Caco-2 (cell line): ENCODE data around the gene RNU4-1. TPM values are rescaled to one million over a fixed set of nuclear protein-coding genes. Genes with fewer than 3 reads are reported as not detected.

ENCODE experiments used
- BruUV-seq: library from RNA; stranded (reverse); fragments of 400-500 nt; replicated peaks from 2 replicates; lab custom pipeline; 2021; lab: Mats Ljungman, UMichigan
- CTCF ChIA-PET: fragments of 300-600 bp; sonication (Branson Sonifier 250); formaldehyde crosslinking; loops from one replicate; lab custom pipeline; 2022; ENCODE audit warnings: antibody characterized with exemption; lab: Charles Lee
- POLR2A ChIA-PET: fragments of 300-600 bp; sonication (Branson Sonifier 250); formaldehyde crosslinking; loops from one replicate; lab custom pipeline; 2022; ENCODE audit warnings: antibody characterized with exemption; lab: Charles Lee
- DNase-seq, 2 experiments: peaks; one replicate each; pipeline versions ENCODE4 v3.0.0 to v3.0.0-alpha.2; 2020 to 2022
- H3K27me3 ChIP-seq: replicated peaks from 2 replicates; pipeline ENCODE4 v1.6.0; 2011; ENCODE audit warnings: low read length; ENCODE audit not compliant: control insufficient read depth, insufficient read depth
- H3K36me3 ChIP-seq: 2 replicates; pipeline ENCODE4 v1.5.1; 2011; ENCODE audit warnings: low read length; ENCODE audit not compliant: control insufficient read depth, insufficient read depth
- H3K4me1 ChIP-seq: fragments of 250-450 bp; sonication (Bioruptor Pico); 2 replicates; pipeline ENCODE4 v1.5.1; 2020; ENCODE audit warnings: mild to moderate bottlenecking
- H3K4me3 ChIP-seq: 2 replicates; pipeline ENCODE4 v1.5.1; 2011; ENCODE audit warnings: low read depth, mild to moderate bottlenecking, control low read depth, low read length
- H3K9me3 ChIP-seq: fragments of 250-450 bp; sonication (Bioruptor Pico); 2 replicates; pipeline ENCODE4 v1.5.1; 2020; ENCODE audit warnings: mild to moderate bottlenecking, moderate library complexity
- H3K27ac Mint-ChIP-seq: one replicate; pipeline ENCODE4 v1.8.0; 2022; ENCODE audit warnings: mixed read lengths; ENCODE audit not compliant: unreplicated experiment
- H3K27me3 Mint-ChIP-seq: one replicate; pipeline ENCODE4 v1.8.0; 2022; ENCODE audit warnings: mixed read lengths; ENCODE audit not compliant: insufficient read depth, unreplicated experiment
- H3K36me3 Mint-ChIP-seq: one replicate; pipeline ENCODE4 v1.8.0; 2022; ENCODE audit warnings: mild to moderate bottlenecking, mixed read lengths; ENCODE audit not compliant: insufficient read depth, unreplicated experiment
- H3K4me1 Mint-ChIP-seq: one replicate; pipeline ENCODE4 v1.8.0; 2022; ENCODE audit warnings: low read depth, mixed read lengths; ENCODE audit not compliant: unreplicated experiment
- H3K4me3 Mint-ChIP-seq: one replicate; pipeline ENCODE4 v1.8.0; 2022; ENCODE audit warnings: mild to moderate bottlenecking, moderate library complexity, mixed read lengths; ENCODE audit not compliant: unreplicated experiment
- H3K9me3 Mint-ChIP-seq: one replicate; pipeline ENCODE4 v1.8.0; 2022; ENCODE audit warnings: mixed read lengths; ENCODE audit not compliant: unreplicated experiment
- intact Hi-C: fragments of 100-400 bp; cut with micrococcal nuclease; formaldehyde crosslinking; loops from one replicate; pipeline ENCODE4 v1.10.0; 2022; ENCODE audit not compliant: unreplicated experiment
- total RNA-seq: library from RNA; stranded (reverse); gene quantifications from 2 replicates; pipeline ENCODE4 v1.2.3, GENCODE V29; 2022
- TF ChIP-seq, protein P1 (sequence below), 2 experiments: fragments of 200-600 bp in 1 of 2; IDR thresholded peaks; 1 replicate in 1 of 2; 2 replicates in 1 of 2; pipeline versions ENCODE4 v1.5.1 to v1.8.0; 2011 to 2022; ENCODE audit warnings: antibody characterized with exemption in 1 of 2, control low read depth in 1 of 2, inconsistent platforms in 1 of 2, low read depth in 1 of 2, low read length in 1 of 2, mild to moderate bottlenecking in 1 of 2, moderate library complexity in 1 of 2; ENCODE audit not compliant: insufficient read depth in 1 of 2, severe bottlenecking in 1 of 2, unreplicated experiment in 1 of 2

RNU4-1 gene
- total RNA-seq, 1 experiment from 2014 or later, result 3,645 TPM

GRCh38 chr12:120267736-120268135, 25.3 kb downstream of the RNU4-1 start:
- ChIA-PET CTCF (interaction anchor here (7.3 kb wide), 1 partner anchor 38 kb away, joined by 229 read pairs; no protein-coding TSS in a partner anchor), POLR2A (interaction anchor here (4.4 kb wide), 1 partner anchor 24 kb away, joined by 43 read pairs; the partner anchor contains the start of genes RNU4-1 and RNU4-2)
- peaks cover 8% of the 10 kb centered on the region for H3K4me1 Mint-ChIP-seq
- H3K36me3 Mint-ChIP-seq, result peaks cover 9% of the 10 kb centered on the region
- H3K4me3 Mint-ChIP-seq, result no peak overlapping the region
- intact Hi-C loops, result no loop called here
- BruUV-seq, result no TSS peak
- Histone ChIP-seq H3K4me3 (no peak overlapping the region), H3K36me3 (no peaks in the 10 kb centered on the region; the same call in 1 of the 2 replicates), H3K27me3 (no peaks in the 10 kb centered on the region), H3K4me1 (peaks cover 28% of the 10 kb centered on the region), H3K9me3 (no peaks in the 10 kb centered on the region)
- no peak for DNase-seq
- H3K9me3 Mint-ChIP-seq, result no peaks in the 10 kb centered on the region
- TF ChIP-seq, protein P1, sequence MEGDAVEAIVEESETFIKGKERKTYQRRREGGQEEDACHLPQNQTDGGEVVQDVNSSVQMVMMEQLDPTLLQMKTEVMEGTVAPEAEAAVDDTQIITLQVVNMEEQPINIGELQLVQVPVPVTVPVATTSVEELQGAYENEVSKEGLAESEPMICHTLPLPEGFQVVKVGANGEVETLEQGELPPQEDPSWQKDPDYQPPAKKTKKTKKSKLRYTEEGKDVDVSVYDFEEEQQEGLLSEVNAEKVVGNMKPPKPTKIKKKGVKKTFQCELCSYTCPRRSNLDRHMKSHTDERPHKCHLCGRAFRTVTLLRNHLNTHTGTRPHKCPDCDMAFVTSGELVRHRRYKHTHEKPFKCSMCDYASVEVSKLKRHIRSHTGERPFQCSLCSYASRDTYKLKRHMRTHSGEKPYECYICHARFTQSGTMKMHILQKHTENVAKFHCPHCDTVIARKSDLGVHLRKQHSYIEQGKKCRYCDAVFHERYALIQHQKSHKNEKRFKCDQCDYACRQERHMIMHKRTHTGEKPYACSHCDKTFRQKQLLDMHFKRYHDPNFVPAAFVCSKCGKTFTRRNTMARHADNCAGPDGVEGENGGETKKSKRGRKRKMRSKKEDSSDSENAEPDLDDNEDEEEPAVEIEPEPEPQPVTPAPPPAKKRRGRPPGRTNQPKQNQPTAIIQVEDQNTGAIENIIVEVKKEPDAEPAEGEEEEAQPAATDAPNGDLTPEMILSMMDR (IDR thresholded peaks at IDR 0.05; ENCODE audit: insufficient read depth in 1 of 2, low read depth in 1 of 2, low read length in 1 of 2, severe bottlenecking in 1 of 2, unreplicated experiment in 1 of 2), result no peak
- H3K27me3 Mint-ChIP-seq, result no peaks in the 10 kb centered on the region
- no peak overlapping the region for H3K27ac Mint-ChIP-seq

DNA sequence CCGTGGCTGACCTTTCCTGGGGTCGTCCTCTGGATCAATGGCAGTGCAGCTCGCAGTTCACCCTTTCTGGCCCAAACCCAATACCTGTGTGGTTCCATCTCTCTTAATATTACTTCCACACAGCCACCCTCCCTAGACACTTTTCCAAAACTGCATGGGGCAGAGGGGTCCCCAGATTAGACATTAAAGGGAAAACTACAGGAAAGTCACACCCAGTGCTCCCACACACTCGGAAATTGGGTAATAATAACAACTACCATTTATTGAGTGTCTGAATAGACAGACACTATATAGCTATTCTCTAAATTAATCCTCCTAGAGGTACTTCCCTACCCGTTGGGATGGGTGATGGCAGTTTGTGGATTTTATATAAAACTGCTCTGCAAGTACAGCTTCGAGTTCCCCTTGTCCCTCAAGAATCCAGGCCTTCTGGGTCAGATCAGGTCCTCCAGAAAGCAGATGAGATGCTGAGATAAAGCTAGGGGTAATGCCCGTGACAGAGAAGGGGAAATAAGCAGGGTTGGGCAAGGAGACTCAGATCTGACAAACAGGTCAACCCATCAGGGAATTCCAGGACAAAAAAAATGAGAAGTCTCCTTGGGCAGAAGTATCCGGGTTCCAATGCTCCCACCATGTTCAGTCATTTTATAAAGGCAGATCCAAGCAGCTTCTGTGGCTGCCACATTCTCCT, 26.7 kb downstream of the RNU4-1 start:
- Mint-ChIP-seq H3K27me3 (no peaks in the 10 kb centered on the region), H3K9me3 (no peaks in the 10 kb centered on the region), H3K4me3 (peak overlapping the region; percentile 91), H3K4me1 (peaks cover 14% of the 10 kb centered on the region), H3K36me3 (peaks cover 12% of the 10 kb centered on the region), H3K27ac (peak overlapping the region; percentile 74)
- Histone ChIP-seq H3K36me3 (no peaks in the 10 kb centered on the region; the same call in 1 of the 2 replicates), H3K9me3 (no peaks in the 10 kb centered on the region), H3K27me3 (no peaks in the 10 kb centered on the region), H3K4me1 (peaks cover 42% of the 10 kb centered on the region), H3K4me3 (0 out of 2 replicates have a peak overlapping the region, but pooled peaks have one; percentile 1)
- no peak for DNase-seq
- ChIA-PET POLR2A (interaction anchor here (0.6 to 4.7 kb wide), 5 partner anchors 10 to 65 kb away, joined by 3 to 117 read pairs (median 35); partner anchors contain the start of genes RNU4-1, RNU4-2 and RPLP0), CTCF (interaction anchor here (1.4 to 7.3 kb wide), 5 partner anchors 11 to 65 kb away, joined by 7 to 229 read pairs (median 27); partner anchors contain the start of gene RPLP0)
- BruUV-seq, result no TSS peak
- TF ChIP-seq, protein P1 (IDR thresholded peaks at IDR 0.05; ENCODE audit: insufficient read depth in 1 of 2, low read depth in 1 of 2, low read length in 1 of 2, severe bottlenecking in 1 of 2, unreplicated experiment in 1 of 2), result no peak
- intact Hi-C loops, result no loop called here

- ChIA-PET CTCF (interaction anchor here (0.6 to 7.3 kb wide), 11 partner anchors 9 to 64 kb away, joined by 3 to 229 read pairs (median 7); partner anchors contain the start of genes RNU4-2, RPLP0 and SIRT4), POLR2A (interaction anchor here (0.6 to 4.7 kb wide), 7 partner anchors 9 to 67 kb away, joined by 3 to 117 read pairs (median 9); partner anchors contain the start of genes RNU4-1, RNU4-2 and RPLP0)
- intact Hi-C loops, result loop anchor here (1.0 to 2.0 kb wide), 2 partner anchors 37 to 65 kb away; partner anchors contain the start of gene RPLP0
- H3K27ac Mint-ChIP-seq, result peak within 1 kb of the TSS; percentile 86
- peaks cover 14% of the 10 kb centered on the region for H3K4me1 Mint-ChIP-seq
- no TSS peak for BruUV-seq
- peak within 1 kb of the TSS; percentile 91 for H3K4me3 Mint-ChIP-seq
- Histone ChIP-seq H3K36me3 (no peaks in the 10 kb centered on the region; the same call in 1 of the 2 replicates), H3K27me3 (no peaks in the 10 kb centered on the region), H3K4me1 (peaks cover 42% of the 10 kb centered on the region), H3K4me3 (peak within 1 kb of the TSS; percentile 96), H3K9me3 (no peaks in the 10 kb centered on the region)
- TF ChIP-seq, protein P1 (IDR thresholded peaks at IDR 0.05; ENCODE audit: insufficient read depth in 1 of 2, low read depth in 1 of 2, low read length in 1 of 2, severe bottlenecking in 1 of 2, unreplicated experiment in 1 of 2), result peak; percentile 66 to 84
- peaks cover 12% of the 10 kb centered on the region for H3K36me3 Mint-ChIP-seq
- DNase-seq, result peak; percentile 85 to 95
- H3K9me3 Mint-ChIP-seq, result no peaks in the 10 kb centered on the region
- no peaks in the 10 kb centered on the region for H3K27me3 Mint-ChIP-seq
Observed at GRCh38 chr12:120265473-120266179, 27.4 kb downstream of the RNU4-1 start, which contains the start of gene PXN. Gene PXN, minus strand, starts transcription at chr12:120265730. Its CDS starts 101 bp downstream, at chr12:120265629.
